Hepatic stellate cell (primary cell): Measurements from ENCODE around the gene PCK1.

ENCODE experiments used
- DNase-seq: peaks from one replicate; pipeline ENCODE4 v3.0.0; 2011; ENCODE audit warnings: low spot score

The PCK1 gene

GRCh38 chr20:57561356-57562279 is 708 bp downstream of the PCK1 start:
- no peak for DNase-seq

- no peak for DNase-seq
Measured at GRCh38 chr20:57562541-57563465, 1.9 kb downstream of the PCK1 start.

- no peak for DNase-seq
Measured at GRCh38 chr20:57563522-57563921, 2.6 kb downstream of the PCK1 start.

- DNase-seq: no peak
Measured at GRCh38 chr20:57564180-57564802, 3.4 kb downstream of the PCK1 start.

- no peak for DNase-seq
Measured at GRCh38 chr20:57564951-57565642, 4.2 kb downstream of the PCK1 start.

GRCh38 chr20:57566399-57566798 is 5.5 kb downstream of the PCK1 start:
- DNase-seq: no peak

GRCh38 chr20:57566803-57567459 is 6.0 kb downstream of the PCK1 start:
- no peak for DNase-seq

- no peak for DNase-seq
Measured at GRCh38 chr20:57567471-57568079, 6.7 kb downstream of the PCK1 start.

- DNase-seq: no peak
Measured at GRCh38 chr20:57568088-57568896, 7.4 kb downstream of the PCK1 start.

- DNase-seq: no peak
Measured at GRCh38 chr20:57568960-57569359, 8.1 kb downstream of the PCK1 start.

GRCh38 chr20:57570145-57570850 is 9.4 kb downstream of the PCK1 start:
- no peak for DNase-seq

- DNase-seq: no peak
Measured at GRCh38 chr20:57570920-57571319, 10.0 kb downstream of the PCK1 start.

GRCh38 chr20:57571782-57572416 is 11.0 kb downstream of the PCK1 start:
- DNase-seq: no peak

- no peak for DNase-seq
Measured at GRCh38 chr20:57573242-57573641, 12.3 kb downstream of the PCK1 start.

- no peak for DNase-seq
Measured at GRCh38 chr20:57573894-57574293, 13.0 kb downstream of the PCK1 start.

- no peak for DNase-seq
Measured at GRCh38 chr20:57574954-57575353, 14.0 kb downstream of the PCK1 start.

GRCh38 chr20:57576002-57576401 is 15.1 kb downstream of the PCK1 start:
- DNase-seq: no peak

GRCh38 chr20:57576617-57577550 is 16.0 kb downstream of the PCK1 start:
- DNase-seq: no peak
